ENCODE data around the gene SCN5A. TPM values are rescaled to one million over a fixed set of nuclear protein-coding genes. Genes with fewer than 3 reads are reported as not detected.
A peak's percentile ranks its signal among the peaks of the same experiment; 100 is the strongest.

Gene SCN5A
- polyA plus RNA-seq, 1 donor, result 3.5 TPM

DNA sequence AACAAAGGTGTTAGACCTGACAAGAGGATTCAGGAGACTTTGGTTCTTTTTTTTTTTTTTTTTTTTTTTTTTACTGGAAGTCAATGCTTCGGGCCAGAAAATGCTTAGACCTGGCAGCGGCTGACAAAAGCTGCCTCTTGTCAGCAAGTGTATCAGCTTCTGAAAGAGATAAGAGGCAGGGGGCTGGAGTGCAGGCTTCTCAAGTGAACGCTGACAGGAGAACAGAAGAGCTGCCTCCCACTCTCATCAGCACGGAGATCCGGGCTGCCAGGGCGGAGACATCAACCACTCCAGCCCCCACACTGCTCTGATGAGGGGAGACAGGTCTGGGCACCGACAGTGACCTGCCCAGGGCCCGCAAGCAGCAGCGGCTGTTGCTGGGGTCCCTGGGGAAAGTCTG, 9.4 kb upstream of the SCN5A start:
- Histone ChIP-seq H3K36me3 (ENCODE audit: control insufficient read depth, insufficient read depth, low read length) (no peaks in the 10 kb centered on the region), H3K4me1 (ENCODE audit: control insufficient read depth, insufficient read depth, low read length) (no peaks in the 10 kb centered on the region), H3K4me3 (ENCODE audit: low read length) (no peak overlapping the region), H3K27me3 (ENCODE audit: control insufficient read depth, insufficient read depth, low read length) (peaks cover 32% of the 10 kb centered on the region), H3K27ac (ENCODE audit: low read length) (no peak overlapping the region), H3K9me3 (ENCODE audit: control insufficient read depth, low read depth, low read length) (no peaks in the 10 kb centered on the region)
- no CpG with 5 or more reads among the region's 9 CpGs for WGBS (ENCODE audit: insufficient coverage, low lambda C conversion rate)
- DNase-seq, result no peak

DNA sequence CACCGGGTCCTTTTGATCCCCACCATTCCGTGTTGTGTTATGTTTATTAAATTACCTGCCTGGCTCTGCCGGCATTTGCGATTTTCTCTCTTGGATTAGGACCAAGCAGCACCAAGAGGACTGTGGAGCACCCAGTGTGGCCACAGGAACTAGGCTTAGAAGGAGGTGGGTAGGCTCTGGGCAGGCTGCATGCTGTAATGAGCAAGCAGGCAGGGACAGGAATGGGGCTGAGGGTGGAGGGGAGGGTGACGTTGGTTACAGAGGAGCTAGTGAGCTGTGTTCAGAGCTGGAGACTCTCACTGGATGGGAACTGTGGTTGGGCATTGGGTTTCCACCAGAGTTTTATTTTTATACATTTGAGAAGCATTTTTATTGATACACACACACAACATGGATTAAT, 7.9 kb upstream of the SCN5A start:
- no peak overlapping the region for H3K4me3 ChIP-seq (ENCODE audit: low read length)
- WGBS (ENCODE audit: insufficient coverage, low lambda C conversion rate), result 60% methylated on average over 1 of the region's 5 CpGs
- no peaks in the 10 kb centered on the region for H3K9me3 ChIP-seq (ENCODE audit: control insufficient read depth, low read depth, low read length)
- no peaks in the 10 kb centered on the region for H3K4me1 ChIP-seq (ENCODE audit: control insufficient read depth, insufficient read depth, low read length)
- no peak overlapping the region for H3K27ac ChIP-seq (ENCODE audit: low read length)
- peaks cover 32% of the 10 kb centered on the region for H3K27me3 ChIP-seq (ENCODE audit: control insufficient read depth, insufficient read depth, low read length)
- DNase-seq, result no peak
- no peaks in the 10 kb centered on the region for H3K36me3 ChIP-seq (ENCODE audit: control insufficient read depth, insufficient read depth, low read length)

DNA sequence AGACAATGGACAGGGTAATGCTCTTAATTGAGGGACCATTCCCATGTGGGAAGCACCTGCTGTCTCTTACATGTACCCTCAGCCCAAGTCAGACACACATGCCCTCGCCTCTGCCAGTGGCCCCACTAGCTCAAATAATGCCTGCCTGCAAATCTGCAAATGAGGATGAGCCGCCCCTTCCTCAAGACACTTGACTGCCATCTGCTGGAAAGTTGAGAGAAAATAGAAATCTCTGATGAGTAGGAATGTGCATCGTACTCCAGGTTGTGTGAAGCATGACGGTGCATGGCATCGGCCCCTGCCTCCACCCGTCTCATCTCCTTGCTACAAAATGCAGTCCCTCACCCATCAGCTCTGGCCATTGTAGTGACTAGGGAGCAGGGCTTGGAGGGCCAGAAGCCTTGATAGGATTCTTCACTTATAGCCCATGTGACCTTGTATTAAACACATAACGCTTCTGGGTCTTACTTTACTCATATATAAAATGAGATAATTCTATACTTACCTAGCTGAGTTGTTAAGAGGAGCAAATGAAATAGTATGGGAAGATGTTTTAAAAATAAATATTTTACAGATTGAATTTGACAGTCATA, 6.3 kb upstream of the SCN5A start:
- Histone ChIP-seq H3K9me3 (ENCODE audit: control insufficient read depth, low read depth, low read length) (no peaks in the 10 kb centered on the region), H3K4me1 (ENCODE audit: control insufficient read depth, insufficient read depth, low read length) (no peaks in the 10 kb centered on the region), H3K27ac (ENCODE audit: low read length) (no peak overlapping the region), H3K4me3 (ENCODE audit: low read length) (no peak overlapping the region), H3K36me3 (ENCODE audit: control insufficient read depth, insufficient read depth, low read length) (no peaks in the 10 kb centered on the region), H3K27me3 (ENCODE audit: control insufficient read depth, insufficient read depth, low read length) (peaks cover 39% of the 10 kb centered on the region)
- 40% methylated on average over 1 of the region's 7 CpGs for WGBS (ENCODE audit: insufficient coverage, low lambda C conversion rate)
- DNase-seq, result peak; percentile 26 to 32

DNA sequence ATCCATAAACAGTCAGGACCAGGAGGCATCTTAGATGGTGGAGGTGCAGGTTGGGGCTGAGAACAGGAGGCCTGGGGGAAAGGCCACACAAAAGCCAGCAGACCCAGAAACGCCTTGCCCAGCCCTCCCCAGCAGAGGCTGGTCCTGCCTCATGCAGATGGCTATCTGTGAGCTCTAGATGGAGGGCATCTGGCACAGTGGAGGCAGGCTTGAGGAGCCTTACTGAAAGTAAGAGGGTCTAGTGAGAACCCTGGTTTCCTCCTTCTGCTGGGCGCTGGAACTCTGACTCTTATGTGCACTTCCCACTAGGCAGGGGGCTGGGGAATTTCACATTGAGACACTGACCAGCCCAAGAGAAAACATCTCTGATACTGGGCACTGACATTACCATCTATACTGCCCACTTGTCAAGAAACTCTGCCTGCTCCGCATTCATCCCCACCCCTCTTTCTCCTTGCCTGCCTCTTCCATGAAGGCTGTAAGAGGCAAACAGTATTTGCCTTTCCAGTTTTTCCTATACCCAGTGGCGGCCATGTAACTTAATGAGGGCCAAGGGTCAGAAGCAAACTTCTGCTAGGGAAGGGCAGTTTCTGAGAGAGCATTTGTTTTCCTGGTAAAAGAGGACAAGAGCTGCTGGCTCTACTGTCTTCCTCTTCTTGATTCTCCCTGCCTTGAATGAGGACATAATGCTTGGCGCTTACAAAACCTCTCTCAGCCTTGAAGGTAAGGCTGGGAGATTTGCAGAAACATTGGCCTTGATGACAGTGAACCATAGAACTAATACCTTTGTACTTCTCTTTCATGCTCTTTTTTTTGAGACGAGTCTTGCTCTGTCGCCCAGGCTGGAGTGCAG, 4.4 kb upstream of the SCN5A start:
- WGBS (ENCODE audit: insufficient coverage, low lambda C conversion rate), result no CpG with 5 or more reads among the region's 7 CpGs
- H3K27me3 ChIP-seq (ENCODE audit: control insufficient read depth, insufficient read depth, low read length), result peaks cover 47% of the 10 kb centered on the region
- peak in 1 of 2 donors; percentile 50 for DNase-seq
- peaks cover 3% of the 10 kb centered on the region for H3K9me3 ChIP-seq (ENCODE audit: control insufficient read depth, low read depth, low read length)
- no peaks in the 10 kb centered on the region for H3K36me3 ChIP-seq (ENCODE audit: control insufficient read depth, insufficient read depth, low read length)
- peaks cover 3% of the 10 kb centered on the region for H3K4me1 ChIP-seq (ENCODE audit: control insufficient read depth, insufficient read depth, low read length)
- H3K27ac ChIP-seq (ENCODE audit: low read length), result no peak overlapping the region
- no peak overlapping the region for H3K4me3 ChIP-seq (ENCODE audit: low read length)

DNA sequence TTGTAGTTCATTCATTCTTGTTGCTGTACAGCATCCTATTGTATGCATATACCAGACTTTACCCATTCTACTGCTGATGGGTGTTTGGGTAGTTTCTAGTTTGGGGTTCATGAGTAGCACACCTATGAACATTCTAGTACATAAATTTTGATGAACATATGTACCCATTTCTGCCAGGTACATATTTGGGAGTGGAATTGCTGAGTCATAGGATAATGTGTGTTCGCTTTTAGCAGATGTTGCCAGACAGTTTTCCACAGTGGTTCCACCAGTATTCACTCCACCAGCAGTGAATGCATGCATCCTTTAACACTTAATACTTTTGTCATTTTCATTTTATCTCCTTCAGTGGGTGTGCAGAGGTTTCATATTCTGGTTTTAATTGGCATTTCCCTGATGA, 3.4 kb upstream of the SCN5A start:
- Histone ChIP-seq H3K27ac (ENCODE audit: low read length) (no peak overlapping the region), H3K4me3 (ENCODE audit: low read length) (no peak overlapping the region), H3K27me3 (ENCODE audit: control insufficient read depth, insufficient read depth, low read length) (peaks cover 47% of the 10 kb centered on the region), H3K36me3 (ENCODE audit: control insufficient read depth, insufficient read depth, low read length) (no peaks in the 10 kb centered on the region), H3K9me3 (ENCODE audit: control insufficient read depth, low read depth, low read length) (peaks cover 5% of the 10 kb centered on the region), H3K4me1 (ENCODE audit: control insufficient read depth, insufficient read depth, low read length) (peaks cover 4% of the 10 kb centered on the region)
- no CpG with 5 or more reads among the region's 1 CpG for WGBS (ENCODE audit: insufficient coverage, low lambda C conversion rate)
- DNase-seq, result no peak

DNA sequence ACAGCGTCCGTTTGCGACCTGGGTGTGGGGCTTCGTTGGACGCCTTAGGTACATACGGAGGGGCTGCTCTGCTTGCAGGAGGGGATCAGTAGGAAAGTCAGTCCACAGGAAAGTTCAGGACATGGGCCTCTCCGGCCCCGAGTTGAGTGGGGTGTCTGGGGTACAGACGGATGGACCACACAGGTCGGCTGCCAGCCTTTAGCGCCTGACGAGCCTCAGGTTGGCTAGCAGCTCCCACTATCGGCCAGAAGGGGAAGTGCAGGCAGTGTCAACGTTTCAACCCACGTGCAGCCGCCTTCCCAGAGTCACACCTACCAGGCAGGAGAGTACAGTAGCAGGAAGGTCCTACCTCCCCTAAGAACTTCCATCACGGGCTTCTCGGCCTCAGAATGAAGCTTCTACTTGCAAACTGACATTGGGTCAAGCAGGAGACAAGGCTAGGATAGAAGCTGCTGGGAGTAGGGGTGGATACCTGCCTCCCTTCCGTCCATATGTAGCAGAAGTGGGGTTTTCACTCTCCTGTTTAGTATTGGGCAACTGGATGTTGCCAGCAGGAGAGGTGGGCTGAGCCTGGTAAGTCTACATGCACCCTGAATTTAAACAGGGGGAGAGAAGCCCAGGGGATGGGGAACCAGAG, 1.8 kb upstream of the SCN5A start:
- Histone ChIP-seq H3K9me3 (ENCODE audit: control insufficient read depth, low read depth, low read length) (peaks cover 5% of the 10 kb centered on the region), H3K27ac (ENCODE audit: low read length) (no peak overlapping the region), H3K4me1 (ENCODE audit: control insufficient read depth, insufficient read depth, low read length) (peaks cover 4% of the 10 kb centered on the region), H3K4me3 (ENCODE audit: low read length) (no peak overlapping the region), H3K36me3 (ENCODE audit: control insufficient read depth, insufficient read depth, low read length) (no peaks in the 10 kb centered on the region), H3K27me3 (ENCODE audit: control insufficient read depth, insufficient read depth, low read length) (peaks cover 46% of the 10 kb centered on the region)
- DNase-seq, result peak; percentile 72 to 77
- WGBS (ENCODE audit: insufficient coverage, low lambda C conversion rate), result no CpG with 5 or more reads among the region's 19 CpGs

DNA sequence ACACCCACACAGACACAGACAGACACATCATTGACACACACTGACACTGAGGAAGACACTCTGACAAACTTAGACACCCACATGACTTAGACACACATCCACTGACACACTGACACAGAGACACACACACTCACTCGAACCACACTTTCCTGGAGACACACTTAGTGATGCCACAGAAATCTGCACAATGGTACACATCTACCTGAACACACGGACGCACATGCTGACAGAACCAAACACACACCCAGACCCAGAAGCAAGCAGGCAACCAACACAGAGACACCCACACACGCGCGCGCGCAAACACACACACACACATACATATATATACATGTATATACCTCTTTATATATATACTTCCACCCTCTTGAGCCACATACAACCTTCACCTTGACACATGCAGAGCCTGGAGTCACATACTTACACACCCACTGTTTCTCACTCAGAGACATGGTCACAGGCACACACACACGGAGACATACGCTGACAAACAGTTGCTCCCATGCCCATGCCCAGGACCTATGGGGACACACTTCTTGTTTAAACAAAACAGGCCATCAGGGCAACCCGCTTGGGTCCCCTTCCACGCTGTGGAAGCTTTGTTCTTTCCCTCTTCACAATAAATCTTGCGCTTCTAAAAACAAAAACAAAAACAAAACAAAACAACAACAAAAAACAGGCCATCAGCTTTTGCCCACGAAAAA, 913 bp upstream of the SCN5A start:
- WGBS (ENCODE audit: insufficient coverage, low lambda C conversion rate), result 83% methylated on average over 2 of the region's 14 CpGs
- Histone ChIP-seq H3K36me3 (ENCODE audit: control insufficient read depth, insufficient read depth, low read length) (no peaks in the 10 kb centered on the region), H3K27me3 (ENCODE audit: control insufficient read depth, insufficient read depth, low read length) (peaks cover 46% of the 10 kb centered on the region), H3K9me3 (ENCODE audit: control insufficient read depth, low read depth, low read length) (peaks cover 5% of the 10 kb centered on the region), H3K4me3 (ENCODE audit: low read length) (no peak overlapping the region), H3K4me1 (ENCODE audit: control insufficient read depth, insufficient read depth, low read length) (peaks cover 4% of the 10 kb centered on the region), H3K27ac (ENCODE audit: low read length) (no peak overlapping the region)
- DNase-seq, result peak in 1 of 2 donors; percentile 19

DNA sequence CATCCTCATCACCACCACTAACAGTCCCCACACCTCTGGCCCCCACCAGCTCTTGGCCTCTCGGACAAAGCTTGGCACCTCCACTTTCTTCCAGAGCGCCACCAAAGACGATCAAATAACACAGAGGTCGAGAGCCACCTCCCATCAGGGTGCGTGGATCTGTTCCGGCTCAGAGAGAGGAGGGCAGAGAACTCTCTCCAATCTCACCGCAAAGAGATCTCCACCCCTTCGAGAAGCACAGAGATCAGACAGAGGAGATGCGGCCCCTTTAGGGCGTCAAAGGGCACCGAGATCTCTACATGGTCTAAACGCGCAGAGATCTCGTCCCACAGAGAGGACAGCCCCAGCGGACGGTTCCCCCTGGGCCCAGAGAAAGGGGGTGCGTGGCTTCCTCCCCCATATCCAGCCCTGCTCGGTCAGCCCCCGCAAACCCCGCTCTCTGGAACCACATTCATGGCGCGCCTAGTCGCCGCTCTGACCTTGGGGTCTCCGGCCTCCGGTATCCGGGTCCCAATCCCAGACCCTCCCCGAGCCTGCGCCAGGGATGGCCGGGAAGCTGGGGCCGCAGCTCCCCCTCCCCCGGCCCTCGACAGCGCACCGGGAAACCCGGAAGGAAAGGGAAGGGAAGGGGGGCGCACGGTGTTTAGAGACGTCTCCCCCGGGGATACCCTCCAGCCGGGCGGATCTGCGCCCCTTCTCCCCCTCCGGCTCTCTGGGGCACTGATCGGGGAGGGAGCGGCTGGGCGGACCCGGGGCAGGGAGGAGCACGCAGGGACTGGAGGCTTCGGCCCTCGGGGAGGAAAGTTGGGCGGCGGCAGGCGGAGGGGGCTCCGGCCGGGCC, 608 bp downstream of the SCN5A start:
- H3K36me3 ChIP-seq (ENCODE audit: control insufficient read depth, insufficient read depth, low read length), result no peaks in the 10 kb centered on the region
- no CpG with 5 or more reads among the region's 56 CpGs for WGBS (ENCODE audit: insufficient coverage, low lambda C conversion rate)
- DNase-seq, result peak in 1 of 2 donors; percentile 19
- peaks cover 49% of the 10 kb centered on the region for H3K27me3 ChIP-seq (ENCODE audit: control insufficient read depth, insufficient read depth, low read length)
- peaks cover 4% of the 10 kb centered on the region for H3K4me1 ChIP-seq (ENCODE audit: control insufficient read depth, insufficient read depth, low read length)
- peaks cover 5% of the 10 kb centered on the region for H3K9me3 ChIP-seq (ENCODE audit: control insufficient read depth, low read depth, low read length)
- peak overlapping the region; percentile 50 for H3K4me3 ChIP-seq (ENCODE audit: low read length)
- H3K27ac ChIP-seq (ENCODE audit: low read length), result no peak overlapping the region

DNA sequence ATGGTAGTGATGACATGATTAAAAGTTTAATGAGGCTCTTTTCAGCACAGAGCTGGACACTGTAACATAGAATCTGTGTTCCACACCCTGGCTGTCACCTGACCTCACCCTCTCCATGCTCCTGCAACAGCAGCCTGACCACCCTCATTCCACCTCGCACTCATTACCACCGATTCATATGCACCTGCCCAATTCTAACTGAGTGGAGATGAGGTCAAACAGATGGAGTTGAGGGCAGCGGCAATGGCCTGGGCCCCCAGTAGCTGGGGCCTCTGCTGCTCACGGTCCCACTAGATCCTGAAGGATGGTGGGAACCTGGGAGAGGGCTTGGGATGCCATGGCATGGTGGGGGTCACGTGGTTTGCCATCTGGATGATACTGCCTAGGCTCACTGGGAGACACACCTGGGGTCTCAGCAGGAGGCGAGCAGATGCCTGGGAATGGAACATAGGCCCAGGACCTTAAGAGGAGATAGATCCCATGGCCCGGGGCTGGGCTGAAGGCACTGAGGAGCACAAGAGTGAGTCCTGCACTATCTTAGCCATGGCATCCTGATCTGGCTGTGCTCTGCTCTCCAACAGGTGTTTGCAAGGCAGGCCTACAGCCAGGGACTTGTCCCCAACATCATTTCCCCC, 1.3 kb downstream of the SCN5A start:
- H3K4me1 ChIP-seq (ENCODE audit: control insufficient read depth, insufficient read depth, low read length), result peaks cover 4% of the 10 kb centered on the region
- no peak for DNase-seq
- WGBS (ENCODE audit: insufficient coverage, low lambda C conversion rate), result no CpG with 5 or more reads among the region's 7 CpGs
- H3K27ac ChIP-seq (ENCODE audit: low read length), result no peak overlapping the region
- H3K4me3 ChIP-seq (ENCODE audit: low read length), result no peak overlapping the region
- peaks cover 5% of the 10 kb centered on the region for H3K9me3 ChIP-seq (ENCODE audit: control insufficient read depth, low read depth, low read length)
- H3K36me3 ChIP-seq (ENCODE audit: control insufficient read depth, insufficient read depth, low read length), result no peaks in the 10 kb centered on the region
- peaks cover 54% of the 10 kb centered on the region for H3K27me3 ChIP-seq (ENCODE audit: control insufficient read depth, insufficient read depth, low read length)

Data from large intestine (tissue), 3 donors.